GM18517 (cell line): Measurements from ENCODE around the gene PIK3CG.
"Not testable (repeated sequence)": the region's sequence is repeated elsewhere in the genome, so short reads cannot be mapped to it uniquely, and the experiment has no call there.

Source experiments
- ATAC-seq: cut with Tn5 transposase; IDR thresholded peaks from one replicate; pipeline ENCODE4 v1.9.1; 2021; ENCODE audit warnings: mild to moderate bottlenecking, moderate library complexity; ENCODE audit not compliant: unreplicated experiment

Gene PIK3CG

DNA sequence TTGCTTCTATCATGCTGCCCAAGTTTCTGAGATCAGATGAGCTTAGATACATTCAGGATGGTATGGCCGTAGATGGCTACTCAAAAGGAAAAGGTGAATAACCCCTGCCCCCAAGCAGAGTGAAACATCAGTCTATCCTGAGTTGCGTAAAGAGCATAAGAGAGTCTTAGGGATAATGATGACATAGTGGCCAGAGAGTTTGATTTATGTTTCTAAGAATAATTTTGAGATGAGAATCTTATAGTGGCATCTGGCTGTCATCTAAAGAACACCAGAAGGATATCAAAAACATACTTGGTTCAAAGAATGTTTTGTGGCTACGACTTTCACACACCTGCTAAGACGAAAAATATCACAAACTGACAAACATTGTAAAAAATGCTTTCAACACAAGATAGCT lies 20.6 kb downstream of the PIK3CG start:
- no peak for ATAC-seq

DNA sequence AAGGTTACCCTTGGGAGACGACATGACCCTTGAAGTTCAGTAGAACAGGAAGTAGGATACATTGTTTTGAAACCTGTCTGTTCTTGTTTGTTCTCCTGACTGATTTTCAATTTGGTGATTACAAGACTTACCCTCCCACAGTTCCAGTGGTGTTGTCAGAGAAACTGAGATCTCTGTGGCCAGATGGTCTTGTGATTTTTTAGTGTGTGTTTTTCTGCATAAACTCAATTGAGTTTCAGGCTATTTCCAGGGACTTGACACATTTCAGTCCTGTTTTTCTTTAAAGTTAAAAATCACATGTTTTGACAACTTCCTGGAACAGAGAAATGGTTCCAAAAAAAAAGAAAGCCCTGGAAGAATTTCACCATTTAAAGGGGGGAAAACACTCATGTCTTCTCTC lies 22.3 kb downstream of the PIK3CG start:
- ATAC-seq: peak; percentile 72

DNA sequence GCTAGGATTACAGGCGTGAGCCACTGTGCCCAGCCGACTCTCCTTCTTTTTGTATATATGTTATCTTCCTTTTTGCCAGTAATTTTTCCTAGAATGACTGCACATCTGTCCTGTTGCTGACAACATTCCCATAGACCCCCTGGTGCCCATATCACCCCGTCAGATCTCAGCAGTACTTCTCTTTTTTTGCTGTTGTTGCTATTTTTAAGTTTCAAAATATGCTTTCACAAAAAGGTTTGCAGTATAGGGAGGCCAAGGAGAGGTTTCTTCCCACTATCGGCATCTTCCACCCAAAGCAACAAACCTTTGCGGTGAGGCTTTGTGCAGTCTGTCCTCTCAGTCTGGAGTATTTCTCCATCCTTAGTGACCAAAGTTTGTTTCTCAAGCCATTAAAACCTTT lies 23.1 kb downstream of the PIK3CG start:
- ATAC-seq: no peak

DNA sequence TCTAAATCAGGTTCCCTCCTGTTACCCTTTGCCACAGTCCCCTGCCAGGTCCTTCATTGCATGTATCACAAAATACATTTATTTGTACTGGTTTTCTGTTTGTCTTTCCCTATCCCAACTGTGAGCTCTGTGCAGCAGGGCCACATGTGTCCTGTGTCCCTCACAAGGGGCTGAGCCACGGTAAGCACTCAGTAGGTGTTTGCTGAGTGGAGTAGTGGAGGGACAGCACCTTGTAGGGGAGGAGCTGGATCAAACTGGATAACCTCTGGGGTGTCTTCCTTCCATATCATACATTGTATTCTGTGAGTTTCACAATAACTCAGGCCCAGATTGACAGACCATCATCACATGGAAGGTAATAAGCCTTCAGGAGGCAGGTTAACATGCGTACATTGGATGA lies 25.9 kb downstream of the PIK3CG start:
- ATAC-seq: no peak

DNA sequence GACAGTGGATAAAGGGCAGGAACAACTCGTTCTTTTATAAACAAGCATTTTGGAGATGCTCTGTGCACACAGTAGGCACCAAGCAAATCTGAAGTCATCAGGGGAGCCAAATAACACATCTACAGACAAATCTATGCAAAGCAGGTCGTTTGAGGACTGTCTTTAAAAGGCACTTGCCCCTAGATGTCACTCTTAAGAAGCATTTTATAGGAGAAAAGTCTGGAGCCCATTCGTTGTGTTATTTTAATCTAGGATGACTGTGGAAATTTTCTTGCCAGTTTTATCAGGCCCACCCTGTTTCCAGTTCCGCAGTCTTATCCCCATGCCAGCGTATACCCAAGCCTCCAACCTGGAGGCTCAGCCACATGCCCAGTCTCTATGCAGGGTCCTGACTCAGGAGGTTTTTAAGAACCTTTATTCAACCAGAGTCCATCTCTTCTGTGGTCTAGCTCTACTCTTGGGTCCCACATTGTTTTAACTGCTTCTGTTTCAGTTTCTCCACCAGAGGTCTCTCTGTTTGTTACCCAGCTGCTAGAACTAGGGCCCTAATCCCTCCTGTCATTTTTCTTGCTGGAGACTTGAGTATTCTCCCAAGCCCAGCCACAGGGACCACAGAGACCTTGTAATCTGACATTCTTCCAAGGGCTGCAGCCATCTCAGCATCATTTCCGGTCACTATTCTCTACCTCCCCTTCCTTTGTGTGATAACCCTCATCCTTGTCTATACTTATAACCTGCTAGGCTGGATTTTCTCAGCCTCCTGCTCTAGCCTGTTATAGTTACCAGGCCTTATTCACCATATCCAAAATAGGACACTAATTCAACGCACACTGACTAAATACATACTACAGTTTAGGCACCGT lies 26.7 kb downstream of the PIK3CG start:
- no peak for ATAC-seq

- ATAC-seq: no peak
Measured at GRCh38 chr7:106893591-106893990, 28.5 kb downstream of the PIK3CG start.

DNA sequence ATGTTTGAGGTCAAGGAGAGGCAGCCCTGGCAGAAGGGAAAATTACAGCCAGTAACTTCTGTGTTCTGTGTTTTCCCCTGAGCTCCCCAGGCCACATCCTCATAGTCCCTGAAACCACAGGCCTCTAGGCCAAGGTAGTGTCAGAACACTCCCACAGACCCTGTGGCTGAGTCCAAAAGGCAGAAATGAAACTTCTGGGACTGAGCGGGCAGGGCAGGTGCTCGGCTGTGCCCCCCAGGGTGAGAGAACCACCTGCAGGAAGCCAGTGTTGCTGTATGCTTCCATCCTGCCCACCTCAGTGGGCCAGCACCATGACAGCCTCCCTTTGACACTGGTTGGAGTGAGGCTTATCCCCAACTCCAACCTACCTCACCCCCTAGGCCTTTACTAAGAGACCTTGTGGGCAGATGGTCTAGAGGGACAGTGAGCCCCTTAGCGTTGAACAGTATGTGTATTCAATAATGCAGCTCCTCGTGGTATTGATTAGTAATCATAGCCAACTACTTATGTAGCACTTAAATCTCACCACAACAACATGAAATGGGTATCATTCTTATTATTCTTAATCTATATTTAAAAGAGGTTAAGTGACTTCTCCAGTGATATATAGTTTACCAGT lies 30.3 kb downstream of the PIK3CG start:
- ATAC-seq: peak; percentile 91

DNA sequence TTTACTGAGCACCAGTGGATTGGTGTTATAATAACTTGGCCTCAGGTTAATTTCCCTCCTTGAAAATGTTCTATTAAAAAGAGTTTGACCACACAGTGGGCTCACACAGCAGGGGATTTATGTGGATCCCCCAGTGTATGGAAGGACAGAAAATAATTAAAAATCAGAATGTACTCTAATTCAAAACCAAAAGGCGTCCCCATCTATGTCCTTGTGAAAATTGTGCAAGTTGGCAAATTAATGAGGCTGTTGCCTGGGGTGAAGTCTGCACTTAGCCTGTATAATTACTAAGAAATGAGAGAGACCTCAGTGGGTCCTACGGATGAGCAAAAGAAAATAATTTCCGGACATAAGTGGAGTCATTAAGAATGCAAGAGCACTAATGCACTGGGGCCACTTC lies 31.1 kb downstream of the PIK3CG start:
- ATAC-seq: no peak

GRCh38 chr7:106897553-106897952 lies 32.5 kb downstream of the PIK3CG start:
- ATAC-seq: not testable (repeated sequence)

DNA sequence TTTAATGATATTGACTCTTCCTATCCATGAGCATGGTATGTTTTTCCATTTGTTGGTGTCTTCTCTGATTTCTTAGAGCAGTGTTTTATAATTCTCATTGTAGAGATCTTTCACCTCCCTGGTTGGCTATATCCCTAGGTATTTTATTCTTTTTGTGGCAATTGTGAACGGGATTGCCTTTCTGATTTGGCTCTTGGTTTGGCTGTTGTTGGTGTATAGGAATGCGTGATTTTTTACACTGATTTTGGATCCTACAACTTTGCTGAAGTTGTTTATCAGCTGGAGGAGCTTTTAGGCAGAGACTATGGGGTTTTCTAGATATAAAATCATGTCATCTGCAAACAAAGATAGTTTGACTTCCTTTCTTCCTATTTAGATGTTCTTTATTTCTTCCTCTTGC lies 33.9 kb downstream of the PIK3CG start:
- not testable (repeated sequence) for ATAC-seq

DNA sequence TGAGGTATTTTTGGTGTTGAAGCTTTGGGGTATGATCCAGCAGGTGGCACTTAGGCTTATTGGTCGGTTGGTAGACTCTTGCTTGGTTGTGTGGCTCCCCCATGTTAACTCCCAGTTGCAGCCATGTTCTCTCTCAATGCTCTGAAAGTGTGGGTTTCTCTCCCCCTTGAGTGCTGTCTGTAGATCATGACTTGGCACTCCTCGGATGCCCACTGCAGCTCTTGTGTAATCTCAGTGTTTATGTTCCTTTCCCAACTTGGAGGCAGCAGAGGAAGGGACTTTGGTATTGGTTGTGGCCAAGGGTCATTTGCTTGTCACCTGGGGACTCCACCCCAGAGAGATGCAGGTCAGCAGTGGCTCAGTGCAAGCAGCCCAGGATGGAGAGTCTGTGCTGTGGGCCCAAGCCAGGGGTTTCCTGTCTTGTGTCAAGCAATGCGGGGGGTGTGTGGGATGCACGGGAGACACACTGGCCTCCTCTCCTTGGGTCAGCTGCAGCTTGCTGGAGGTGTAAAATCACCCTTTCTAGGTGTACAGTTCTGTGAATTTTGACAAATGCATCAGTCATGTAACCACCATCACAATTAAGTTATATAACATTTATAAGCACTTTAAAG lies 36.9 kb downstream of the PIK3CG start:
- no peak for ATAC-seq

GRCh38 chr7:106905734-106906133 lies 40.7 kb downstream of the PIK3CG start:
- no peak for ATAC-seq

- no peak for ATAC-seq
Measured at GRCh38 chr7:106911959-106912358, 46.9 kb downstream of the PIK3CG start.

DNA sequence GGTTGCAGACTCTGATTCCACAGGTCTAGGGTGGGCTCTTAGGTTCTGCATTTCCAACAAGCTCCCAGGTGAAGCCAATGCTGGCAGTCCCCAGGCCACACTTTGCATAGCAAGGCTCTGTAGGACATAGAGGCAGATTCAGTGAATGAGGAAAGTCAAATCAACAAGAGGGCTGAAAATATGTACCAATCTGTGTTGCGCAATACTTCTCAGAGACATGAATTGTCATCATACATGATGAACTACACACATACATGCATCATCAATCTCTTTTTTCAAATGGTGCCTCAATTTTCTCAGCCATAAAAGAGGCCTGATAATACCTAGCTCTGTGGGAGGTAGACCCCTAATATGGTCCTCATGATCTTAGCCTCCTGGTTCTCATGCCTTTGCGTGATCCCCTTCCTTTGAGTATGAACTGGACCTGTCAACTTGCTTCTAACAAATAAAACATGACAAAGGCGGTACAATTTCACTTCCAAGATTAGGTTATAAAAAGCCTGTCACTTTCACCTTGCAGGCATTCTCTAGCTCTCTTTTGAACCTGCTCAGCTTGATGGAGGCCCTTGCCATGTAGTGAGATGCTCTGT lies 49.0 kb downstream of the PIK3CG start:
- ATAC-seq: no peak

GRCh38 chr7:106915407-106915806 lies 50.3 kb downstream of the PIK3CG start:
- ATAC-seq: no peak

GRCh38 chr7:106915873-106916272 lies 50.8 kb downstream of the PIK3CG start:
- peak; percentile 99 for ATAC-seq

DNA sequence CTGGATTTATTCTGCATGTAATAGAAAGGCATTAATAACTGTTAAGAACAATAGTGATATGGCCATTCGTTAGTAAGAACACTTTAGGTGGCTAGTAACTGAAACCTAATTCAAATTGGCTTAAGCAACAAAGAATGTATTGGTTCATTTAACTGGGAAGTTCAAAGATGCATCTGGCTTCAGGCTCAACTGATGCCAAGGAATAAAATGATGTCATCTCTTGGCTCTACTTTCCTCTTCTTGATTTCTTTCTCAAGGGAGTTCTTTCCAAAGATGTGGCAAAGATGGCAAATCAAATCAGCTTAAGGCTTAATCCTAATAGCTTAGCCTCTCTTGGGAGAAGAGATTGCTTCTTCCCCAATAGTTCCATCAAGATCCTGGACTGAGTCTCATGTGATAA lies 51.6 kb downstream of the PIK3CG start:
- ATAC-seq: no peak

DNA sequence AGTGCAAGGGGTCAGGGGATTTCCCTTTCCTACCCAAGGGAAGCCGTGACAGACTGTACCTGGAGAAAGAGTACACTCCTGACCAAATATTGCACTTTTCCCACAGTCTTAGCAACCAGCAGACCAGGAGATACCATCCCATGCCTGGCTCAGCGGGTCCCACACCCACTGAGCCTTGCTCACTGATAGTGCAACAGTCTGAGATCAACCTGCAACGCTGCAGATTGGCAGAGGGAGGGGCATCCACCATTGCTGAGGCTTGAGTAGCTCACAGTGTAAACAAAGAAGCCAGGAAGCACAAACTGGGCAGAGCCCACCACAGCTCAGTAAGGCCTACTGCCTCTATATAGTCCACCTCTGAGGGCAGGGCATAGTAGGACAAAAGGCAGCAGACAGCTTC lies 53.9 kb downstream of the PIK3CG start:
- ATAC-seq: no peak

- ATAC-seq: not testable (repeated sequence)
Measured at GRCh38 chr7:106924468-106924867, 59.4 kb downstream of the PIK3CG start.

DNA sequence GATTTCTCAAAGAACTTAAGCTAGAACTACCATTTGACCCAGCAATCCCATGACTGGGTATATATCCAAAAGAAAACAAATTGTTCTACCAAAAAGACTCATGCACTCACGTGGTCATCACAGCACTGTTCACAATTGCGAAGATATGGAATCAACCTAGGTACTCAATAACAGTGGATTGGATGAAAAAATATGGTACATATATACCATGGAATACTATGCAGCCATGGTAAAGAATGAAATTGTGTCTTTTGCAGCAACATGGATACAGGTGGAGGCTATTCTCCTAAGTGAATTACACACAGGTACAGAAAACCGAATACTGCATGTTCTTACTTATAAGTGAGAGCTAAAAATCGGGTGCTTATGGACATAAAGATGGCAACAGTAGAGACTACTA lies 61.8 kb downstream of the PIK3CG start:
- ATAC-seq: no peak

- ATAC-seq: no peak
Measured at GRCh38 chr7:106927536-106927935, 62.5 kb downstream of the PIK3CG start.

DNA sequence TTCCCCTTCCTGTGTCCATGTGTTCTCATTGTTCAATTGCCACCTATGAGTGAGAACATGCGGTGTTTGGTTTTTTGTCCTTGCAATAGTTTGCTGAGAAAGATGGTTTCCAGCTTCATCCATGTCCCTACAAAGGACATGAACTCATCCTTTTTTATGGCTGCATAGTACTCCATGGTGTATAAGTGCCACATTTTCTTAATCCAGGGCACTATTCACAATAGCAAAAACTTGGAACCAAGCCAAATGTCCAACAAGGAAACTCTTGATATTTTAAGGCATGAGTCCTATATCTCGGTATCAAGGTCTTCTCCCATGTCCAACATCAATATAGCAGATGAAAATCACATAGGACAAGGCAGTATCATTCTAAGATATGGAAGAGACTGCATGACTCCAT lies 64.5 kb downstream of the PIK3CG start:
- ATAC-seq: not testable (repeated sequence)
